Endometrium (tissue), 2 donors: ENCODE measurements around the gene HOXD4.

Source experiments
- FAIRE-seq: peaks from 2 replicates; lab custom pipeline; 2012; peaks lifted over from hg19 to GRCh38; lab: Jason Lieb, UNC
- donor health status: control.
- donor health status: control.

The HOXD4 gene

DNA sequence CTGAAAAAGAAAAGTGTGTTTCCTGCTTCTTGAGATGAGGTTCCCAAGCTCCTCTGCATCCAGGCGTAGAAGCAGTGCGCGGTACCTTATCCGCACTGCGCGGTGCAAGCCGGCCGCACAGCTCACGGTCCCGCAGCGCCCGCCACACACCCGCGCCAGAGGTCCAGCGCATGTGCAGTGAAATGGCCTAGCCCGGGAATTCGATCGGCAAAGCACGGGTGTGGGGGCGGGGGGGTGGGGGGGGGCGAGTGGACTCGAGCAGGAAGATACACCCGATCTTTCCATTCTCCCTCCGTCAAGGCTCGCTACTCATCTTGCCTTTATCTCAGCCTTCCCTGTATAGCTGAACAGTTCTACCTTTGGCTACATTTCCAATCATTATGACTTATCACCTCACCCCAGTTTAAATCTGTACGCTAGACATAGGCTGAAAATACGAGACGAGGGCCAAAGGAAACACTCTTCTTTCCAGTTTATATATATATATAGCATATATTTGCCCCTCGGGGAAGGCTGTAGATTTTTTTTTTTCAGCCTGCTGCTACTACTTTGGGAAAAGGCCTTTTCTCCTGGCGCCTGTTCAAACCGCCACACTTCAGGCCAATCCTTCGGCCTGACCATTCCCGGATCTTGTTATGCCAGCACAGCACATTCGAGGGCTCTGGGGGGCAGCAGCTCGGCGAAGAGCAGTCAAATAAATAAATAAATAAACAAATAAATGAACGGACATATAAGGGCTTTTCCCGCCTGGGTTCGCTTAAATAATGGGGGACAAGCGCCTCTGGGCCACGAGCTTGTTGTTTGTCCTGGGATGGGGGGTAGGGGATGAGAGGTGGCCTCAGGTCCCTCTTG, 11.5 kb upstream of the HOXD4 start:
- FAIRE-seq = no peak

DNA sequence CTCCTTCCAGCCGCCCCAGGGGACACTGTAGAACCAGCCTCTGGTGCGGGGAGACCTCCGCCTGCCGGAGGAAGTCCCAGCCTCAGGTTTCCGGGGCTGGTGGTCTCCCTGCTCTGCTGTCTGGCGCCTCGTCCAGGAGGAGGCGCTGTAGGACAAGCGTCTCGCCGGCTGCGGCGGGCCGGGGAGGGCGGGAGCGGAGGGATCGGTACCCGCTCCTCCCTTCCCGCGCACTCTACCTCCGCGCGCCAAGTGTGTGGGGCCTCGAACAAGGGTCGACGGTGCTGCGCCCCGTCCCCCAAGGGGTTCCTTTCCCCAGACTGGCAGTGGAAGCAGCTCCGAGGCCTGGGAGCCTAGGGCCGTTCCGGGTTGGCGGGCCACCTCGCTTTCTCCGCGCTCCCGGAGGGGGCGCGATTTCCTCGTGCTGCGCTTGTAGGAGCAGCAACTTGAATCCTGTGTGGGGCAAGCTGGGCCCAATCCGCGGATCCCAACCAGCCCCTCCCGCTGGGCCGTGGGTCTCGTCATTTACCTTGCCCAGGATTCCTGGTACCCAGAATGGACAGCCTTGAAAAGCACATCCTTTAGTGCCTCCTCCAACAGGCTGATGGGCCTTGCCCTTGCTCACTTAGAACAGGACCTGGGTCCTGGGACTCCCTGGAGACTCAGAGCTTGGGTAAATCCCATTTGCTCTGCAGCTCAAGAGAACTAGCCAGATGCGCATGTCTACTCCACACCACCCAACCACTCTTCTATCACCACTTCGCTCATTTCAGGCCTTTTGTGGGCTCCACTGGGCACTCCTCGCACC, 10.6 kb upstream of the HOXD4 start:
- FAIRE-seq = no peak

DNA sequence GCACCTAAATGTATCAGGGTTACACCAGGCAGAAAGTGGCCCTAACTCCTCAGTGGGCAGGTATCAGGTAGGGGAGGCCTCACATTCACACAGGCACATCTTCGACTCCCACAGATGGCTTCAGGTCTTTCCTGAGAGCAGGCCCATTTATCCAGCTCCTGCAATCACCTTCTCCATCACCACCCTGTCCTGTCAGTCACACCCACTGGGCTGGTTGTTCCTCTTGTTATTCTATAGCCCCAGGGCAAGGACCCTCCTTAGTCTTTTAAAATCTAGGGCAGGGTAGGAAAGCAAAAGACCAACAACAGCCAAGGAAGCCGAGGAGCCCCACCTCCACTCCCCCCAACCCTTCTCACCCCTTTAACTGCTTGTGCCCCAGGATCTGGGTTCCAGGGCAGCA, 9.1 kb upstream of the HOXD4 start:
- no peak for FAIRE-seq

DNA sequence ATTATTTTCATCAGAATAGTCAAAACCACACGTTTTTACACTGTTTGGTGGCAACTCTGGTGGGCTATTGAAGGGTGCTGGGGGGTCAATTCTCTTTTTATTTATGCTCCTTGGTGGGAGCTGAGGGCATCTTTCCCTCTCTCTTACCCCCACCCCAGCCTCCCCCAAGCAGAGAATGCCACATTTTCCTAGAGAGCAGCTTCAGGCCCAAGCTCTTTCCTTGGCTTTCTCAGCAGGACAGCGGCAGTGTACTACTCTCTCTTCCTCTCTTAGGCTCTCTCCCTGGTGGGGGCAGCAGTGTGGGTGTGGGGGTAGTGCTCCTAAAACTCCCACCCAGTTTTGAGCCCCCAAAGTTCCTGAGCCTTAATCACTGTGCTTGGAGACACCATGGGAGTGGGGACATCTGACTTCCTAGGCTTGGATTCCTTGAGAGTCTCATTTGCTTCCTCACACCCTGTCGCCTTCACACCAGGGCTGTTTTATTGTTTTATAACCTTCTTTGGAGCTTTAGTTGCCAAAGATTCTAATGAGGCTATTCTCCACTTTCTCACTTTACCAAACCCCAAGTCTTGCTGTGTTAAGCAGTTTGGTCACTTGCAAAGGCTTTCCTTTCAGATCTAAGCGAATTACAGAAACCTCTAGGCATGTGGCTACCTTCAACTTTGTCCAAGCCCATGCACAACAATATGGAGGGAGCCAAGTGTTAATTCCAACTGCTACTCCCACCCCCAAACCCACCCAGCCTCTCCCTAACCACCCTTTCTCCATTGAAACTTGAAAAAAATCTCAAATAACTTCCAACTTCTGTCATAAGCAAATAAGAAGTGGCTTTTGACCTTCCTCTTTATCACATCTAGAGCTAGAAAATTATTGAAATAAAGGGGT, 6.0 kb upstream of the HOXD4 start:
- FAIRE-seq = no peak

DNA sequence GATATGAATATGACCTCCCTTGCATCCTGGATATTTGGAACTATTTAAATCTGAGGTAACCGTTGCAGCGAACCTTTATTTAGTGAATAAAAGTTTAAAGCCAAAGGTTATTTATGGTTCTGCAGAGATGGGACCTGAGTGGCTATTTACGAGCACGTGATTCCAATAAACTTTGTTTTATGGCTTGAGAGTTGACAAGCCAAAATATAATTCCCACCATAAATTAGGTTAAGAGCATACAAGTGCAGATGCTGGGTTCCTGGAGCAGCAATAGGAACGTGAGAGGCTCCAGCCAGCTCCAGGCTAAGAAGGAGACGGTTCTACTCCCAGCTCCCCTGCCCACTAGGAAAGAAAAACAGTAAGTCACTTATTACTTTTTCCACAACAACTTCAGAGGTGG, 5.2 kb upstream of the HOXD4 start:
- peak; percentile 12 for FAIRE-seq

DNA sequence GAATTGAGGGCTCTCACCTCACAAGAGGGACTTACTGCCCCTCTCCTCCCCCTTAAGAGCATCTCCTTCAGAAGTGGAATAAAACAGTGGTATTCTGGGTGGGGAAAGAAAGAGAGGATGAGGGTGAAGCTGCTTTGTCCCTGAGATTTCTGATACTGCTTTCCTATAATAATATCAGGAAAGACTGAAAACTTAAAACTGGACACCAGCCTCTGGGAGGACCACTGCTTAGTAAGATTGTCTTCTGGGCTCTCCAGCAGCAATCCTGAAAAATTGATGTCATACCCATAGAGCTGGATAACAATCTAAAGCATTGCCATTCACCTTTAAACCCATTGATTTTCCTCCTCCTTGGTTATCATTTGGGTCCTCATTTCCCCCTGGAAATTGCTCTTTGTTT, 4.7 kb upstream of the HOXD4 start:
- no peak for FAIRE-seq

DNA sequence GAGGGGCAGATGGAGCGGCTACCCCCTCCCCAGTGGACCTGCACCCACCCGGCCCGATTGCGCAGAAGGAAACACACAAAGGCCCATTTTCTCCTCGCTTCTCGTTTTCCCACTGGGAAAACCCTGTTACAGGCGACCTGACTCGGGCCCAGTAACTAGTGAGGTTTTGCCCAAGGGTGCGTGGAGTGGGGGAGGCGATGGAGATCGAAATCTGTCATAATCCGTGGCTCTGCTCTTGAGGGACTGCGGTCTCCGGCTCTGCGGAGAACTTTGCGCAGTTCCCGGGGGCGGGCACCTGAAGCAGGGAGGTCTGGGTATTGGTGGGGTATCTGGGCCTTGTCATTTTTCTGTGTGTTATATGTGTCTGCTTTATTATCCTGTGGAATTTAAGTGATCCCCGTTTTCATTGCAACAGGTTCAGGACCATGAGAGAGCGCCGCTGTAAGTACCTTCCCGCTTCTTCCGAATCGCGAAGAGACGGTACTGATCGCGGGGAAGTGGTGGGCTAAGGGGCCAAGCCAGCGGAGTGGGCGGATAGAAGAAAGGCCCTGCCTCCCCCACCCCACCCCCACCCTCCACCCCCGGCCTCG, 4.0 kb upstream of the HOXD4 start:
- no peak for FAIRE-seq

DNA sequence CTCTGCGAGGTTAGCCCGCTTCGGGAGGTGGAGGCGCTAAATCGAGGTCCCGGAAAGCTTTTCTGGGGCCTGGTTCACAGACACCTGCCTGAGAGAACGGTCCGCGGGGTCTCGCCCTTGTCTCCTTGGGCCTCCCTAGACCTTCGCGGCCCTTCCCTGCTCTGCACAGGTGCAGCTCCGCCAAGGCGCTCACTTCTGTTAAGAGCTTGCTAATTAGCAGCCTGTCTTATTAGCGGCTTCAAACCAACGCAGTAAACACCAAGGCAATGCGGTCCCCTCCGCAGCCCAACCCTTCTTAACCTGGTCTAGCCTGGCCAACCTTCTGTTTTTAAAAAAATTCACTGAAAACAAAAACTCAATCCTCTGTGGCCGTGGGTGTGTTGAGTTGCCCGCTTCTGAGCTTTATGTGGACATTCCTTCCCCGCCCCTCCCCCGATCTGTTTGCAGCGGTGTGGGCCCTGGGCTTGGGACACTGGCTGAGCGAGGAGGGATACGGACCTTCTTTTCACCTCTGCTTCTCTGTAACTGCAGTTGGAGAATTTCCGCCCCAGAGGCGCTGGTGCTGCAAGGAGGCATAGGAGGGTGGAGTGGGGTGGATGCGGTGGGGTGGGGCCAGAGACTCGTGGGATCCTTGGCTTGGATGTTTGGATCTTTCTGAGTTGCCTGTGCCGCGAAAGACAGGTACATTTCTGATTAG, 3.4 kb upstream of the HOXD4 start:
- FAIRE-seq = no peak

DNA sequence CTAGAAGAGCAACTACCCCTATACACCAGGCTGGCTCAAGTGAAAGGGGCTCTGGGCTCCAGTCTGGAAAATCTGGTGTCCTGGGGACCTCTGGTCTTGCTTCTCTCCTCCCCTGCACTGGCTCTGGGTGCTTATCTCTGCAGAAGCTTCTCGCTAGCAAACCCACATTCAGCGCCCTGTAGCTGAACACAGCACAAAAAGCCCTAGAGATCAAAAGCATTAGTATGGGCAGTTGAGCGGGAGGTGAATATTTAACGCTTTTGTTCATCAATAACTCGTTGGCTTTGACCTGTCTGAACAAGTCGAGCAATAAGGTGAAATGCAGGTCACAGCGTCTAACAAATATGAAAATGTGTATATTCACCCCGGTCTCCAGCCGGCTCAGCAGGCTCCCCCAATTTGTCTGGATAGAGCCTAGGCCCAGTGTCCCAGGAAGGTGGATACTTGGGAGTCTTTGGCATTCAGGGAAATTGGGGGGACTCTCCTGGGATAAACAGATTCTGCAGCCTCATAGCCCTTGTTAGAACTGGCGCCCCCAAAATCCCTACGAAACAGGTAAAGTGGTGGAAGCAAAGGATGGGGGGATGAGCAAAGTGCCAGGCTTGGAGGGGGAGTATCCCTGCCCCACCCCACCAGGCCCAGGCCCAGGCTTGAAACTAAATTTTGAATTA, 2.5 kb upstream of the HOXD4 start:
- FAIRE-seq = no peak

DNA sequence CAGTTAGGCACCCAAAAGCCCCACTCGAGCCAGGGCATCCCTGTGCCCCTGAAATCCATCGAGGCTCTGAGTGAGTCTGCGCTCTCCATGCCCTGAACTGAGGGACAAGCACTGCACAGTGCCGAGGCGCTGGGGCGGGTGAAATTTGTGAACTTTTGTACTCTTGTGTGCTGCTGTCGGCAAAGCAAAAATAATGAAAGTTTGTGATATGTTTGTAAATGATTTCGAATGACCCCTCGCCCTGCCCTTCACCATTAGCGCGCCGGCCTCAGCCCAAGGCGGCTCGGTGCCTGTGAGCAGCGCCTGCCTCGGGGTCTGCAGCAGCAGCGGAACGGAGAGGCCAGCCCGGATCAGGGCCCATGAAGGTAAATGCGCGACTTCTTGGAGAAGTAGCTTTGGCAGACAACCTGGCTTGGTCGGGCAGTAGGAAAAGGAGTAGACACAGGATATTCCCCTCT, 1.8 kb upstream of the HOXD4 start:
- FAIRE-seq = no peak

DNA sequence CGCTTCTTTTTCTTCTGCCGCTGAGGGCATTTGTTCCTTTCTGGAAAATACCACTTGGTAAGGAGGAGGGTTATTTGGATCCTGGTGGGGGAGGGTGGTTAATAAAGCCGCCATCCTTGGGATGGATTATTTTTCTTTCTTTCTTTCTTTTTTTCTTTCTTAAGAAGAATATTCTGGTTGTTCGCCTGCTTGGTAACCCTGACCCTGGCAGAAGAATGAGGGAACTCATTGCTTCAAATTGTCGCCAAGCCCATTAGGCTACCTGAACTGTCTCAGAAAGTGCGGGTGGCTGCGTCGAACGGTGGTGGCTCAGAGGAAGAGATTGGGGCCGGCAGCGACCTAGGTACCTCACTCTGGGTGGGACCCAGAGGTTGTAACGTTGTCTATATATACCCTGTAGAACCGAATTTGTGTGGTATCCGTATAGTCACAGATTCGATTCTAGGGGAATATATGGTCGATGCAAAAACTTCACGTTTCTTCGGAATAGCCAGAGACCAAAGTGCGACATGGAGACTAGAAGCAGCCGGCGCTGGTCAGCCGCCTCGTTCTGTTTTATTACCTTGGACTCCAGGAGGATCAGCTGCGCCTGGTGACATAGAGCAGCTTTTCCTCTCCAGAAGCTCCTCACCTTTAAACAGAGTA, 1.3 kb upstream of the HOXD4 start:
- FAIRE-seq = no peak

DNA sequence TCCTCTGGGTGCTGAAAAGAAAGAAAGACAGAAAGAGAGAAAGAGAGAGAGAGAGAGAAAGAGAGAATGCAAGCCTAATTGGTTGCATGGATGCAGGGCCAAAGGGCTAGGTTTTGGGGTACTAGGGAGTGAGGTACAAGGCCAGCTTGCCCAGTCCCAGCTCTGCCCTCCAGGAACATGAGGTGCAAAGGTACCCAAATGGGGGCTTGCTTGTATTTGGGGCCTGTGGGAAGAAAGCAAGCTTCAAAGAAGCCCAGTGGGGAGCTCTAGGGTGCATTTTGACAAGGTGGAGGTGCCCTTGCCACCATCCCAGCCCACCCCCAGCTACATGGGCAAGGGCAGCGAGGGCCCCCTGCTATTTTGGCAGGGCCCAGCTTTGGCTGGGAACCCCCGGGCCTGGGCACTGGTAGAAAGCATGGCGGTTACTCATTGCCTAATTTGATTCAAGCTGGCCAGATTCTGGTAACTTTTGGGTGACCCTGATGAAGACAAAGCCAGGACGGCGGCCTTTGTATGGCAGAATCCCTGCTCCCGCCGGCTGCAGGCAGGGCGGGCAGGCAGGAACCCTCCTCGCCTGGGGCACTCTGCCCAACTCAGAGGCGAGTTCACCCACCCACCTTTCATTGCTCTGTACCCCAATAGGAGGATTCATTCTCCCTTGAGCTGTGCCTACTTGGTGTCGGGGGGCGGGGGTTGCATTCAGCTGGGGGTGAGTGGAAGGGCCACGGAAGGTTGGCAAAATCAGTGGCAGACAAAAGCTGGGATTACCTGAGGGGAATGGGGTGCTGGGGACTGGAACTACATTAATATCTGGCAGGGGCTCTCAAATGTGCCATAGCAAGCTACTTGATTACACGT, 537 bp upstream of the HOXD4 start:
- FAIRE-seq = no peak

DNA sequence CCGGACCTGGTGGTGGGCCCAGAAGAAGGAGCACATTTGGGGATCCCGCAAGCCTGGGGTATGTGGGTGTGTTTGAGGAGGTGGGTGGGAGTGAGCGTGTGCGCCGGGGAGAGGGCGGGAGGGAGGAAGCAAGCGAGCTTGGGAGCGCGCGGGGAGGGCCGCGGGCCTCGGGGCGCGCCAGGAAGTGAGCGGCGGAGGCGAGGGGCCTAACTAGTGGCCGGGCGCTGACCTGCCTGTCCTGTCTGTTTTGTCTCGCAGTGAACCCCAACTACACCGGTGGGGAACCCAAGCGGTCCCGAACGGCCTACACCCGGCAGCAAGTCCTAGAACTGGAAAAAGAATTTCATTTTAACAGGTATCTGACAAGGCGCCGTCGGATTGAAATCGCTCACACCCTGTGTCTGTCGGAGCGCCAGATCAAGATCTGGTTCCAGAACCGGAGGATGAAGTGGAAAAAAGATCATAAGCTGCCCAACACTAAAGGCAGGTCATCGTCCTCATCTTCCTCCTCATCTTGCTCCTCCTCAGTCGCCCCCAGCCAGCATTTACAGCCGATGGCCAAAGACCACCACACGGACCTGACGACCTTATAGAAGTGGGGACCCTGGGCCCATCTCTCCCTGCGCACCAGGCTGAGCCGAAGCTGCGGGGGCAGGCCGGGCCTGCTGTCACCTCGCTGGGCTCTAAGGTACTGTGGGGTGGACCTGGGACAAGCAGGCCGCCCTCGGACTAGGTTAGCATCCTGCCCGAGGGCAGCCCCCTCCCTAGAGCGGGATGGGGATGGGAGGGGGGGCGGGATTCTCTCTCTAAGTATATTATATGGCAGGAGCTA, 1.2 kb downstream of the HOXD4 start:
- no peak for FAIRE-seq

DNA sequence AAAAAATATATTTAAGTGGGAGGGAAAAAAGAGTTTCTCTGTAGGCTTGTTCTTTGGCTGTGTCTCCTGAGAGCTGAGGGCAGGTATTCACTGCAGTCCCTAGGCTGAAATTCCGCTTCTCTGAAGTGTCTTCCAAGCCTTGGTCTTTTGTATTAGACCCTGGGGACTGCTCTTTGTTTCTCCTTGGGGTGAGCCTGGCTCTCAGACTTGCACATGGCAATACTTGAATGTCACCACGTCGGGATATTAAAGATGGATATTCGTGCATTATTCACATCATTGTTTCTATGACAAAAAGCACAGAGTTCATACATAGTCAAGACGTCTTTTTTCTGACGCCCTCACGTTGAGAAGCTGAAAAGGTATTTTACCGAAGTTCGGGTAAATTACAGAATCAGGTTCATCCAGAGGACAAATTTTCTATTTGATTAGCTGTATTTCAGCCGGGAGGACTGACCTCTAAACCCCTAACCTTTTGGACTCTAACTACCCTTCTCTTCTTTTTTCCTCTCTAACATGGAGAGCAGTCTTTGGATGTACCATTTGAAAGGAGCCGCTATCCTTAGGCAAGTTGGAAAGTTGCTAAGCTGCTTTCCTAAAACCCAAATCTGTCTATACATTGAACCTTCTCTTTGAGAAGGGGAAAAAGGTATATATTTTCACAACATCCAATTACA, 3.4 kb downstream of the HOXD4 start:
- no peak for FAIRE-seq

DNA sequence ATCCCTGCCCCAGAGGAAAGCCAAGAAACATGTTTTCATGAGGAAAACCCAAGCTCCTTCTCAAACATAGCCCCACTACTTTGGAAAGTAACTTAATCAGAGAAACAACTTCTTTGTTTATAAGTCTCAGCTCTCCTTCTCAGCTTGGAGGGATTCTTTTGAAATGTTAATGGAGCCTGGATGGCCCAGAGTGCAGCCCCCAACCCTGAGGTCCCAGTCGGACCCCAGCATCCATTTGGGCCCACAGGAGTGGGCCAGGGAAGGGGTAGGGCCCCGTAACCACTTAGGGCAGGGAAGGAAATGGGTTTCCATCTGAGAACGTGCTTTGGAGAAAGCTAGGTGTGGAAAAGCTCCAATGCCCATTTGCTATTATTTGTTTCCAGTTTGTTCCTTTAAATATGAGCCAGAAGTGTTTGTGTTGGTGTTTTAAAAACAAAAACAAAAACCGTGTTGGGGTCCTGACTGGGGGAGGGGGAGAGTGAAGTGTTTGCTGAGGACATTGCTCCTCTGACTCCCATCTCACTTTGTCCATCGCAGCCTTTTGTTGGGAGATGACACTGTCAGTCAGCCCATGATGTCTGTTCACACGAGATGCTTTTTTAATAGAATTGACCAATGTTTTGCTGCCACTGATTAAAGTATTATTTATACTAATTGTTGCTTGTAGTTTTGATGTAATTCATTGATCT, 4.2 kb downstream of the HOXD4 start:
- no peak for FAIRE-seq

DNA sequence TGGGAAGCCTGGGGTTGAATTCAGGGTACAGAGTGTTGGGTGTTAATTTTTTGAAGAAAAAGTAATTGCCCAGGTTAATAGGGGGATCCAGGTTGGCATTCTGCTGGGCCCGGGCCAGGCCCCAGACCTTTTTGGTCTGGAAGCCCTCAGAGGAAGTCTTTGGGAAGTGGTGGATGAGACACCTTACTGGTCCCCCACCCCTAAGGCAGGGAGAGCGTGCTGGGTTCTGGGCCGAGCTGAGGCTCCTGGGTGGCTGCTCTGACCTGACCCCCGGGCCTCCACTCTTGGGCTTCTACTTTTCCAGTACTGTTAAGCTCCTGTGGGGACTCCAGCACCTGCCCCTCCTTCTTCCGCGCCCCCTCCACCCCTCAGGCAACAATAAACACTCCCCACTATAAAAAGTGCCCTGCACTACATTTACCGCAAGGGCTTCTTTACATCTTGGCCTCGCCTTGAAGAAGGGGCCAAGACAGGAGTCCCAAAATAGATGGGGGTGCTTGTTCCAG, 5.0 kb downstream of the HOXD4 start:
- FAIRE-seq = no peak
